K562 (cell line): ENCODE results near the gene CLNK. TPM values are rescaled to one million over a fixed set of nuclear protein-coding genes. Genes with fewer than 3 reads are reported as not detected.

Source experiments
- ATAC-seq: fragments of 200-7000 bp; cut with Tn5 transposase; 3 replicates; pipeline ENCODE4 v1.9.1; 2020; ENCODE audit warnings: moderate library complexity
- BruUV-seq: library from RNA; stranded (reverse); fragments of 400-500 nt; replicated peaks from 2 replicates; lab custom pipeline; 2021; lab: Mats Ljungman, UMichigan
- CTCF ChIA-PET: fragments of 300-600 bp; formaldehyde crosslinking; extraction: SDS; loops from one replicate; lab custom pipeline; 2021; ENCODE audit warnings: low intra/inter-chr PET ratio; lab: Yijun Ruan, JAX
- POLR2A ChIA-PET: fragments of 300-600, 350-650 bp; sonication (Branson Sonifier 250); formaldehyde crosslinking; extraction: SDS; loops from one replicate; lab custom pipeline; 2021; ENCODE audit warnings: antibody characterized with exemption, inconsistent platforms; lab: Yijun Ruan, JAX
- DNase-seq, 4 experiments: peaks; one replicate each; pipeline versions ENCODE4 v3.0.0 to v3.0.0-alpha.2; 2011 to 2018; ENCODE audit warnings: low spot score in 3 of 4, mixed read lengths in 3 of 4; ENCODE audit errors: extremely low read depth in 1 of 4
- FAIRE-seq: peaks from 2 replicates; lab custom pipeline; 2011; peaks lifted over from hg19 to GRCh38; lab: Jason Lieb, UNC
- H2AFZ ChIP-seq: 2 replicates; pipeline ENCODE4 v1.6.0; 2011; ENCODE audit warnings: low read depth, low read length, control low read depth, inconsistent platforms
- H3K27ac ChIP-seq: fragments of 200-600 bp; 3 replicates; pipeline ENCODE4 v1.8.0; 2011; ENCODE audit warnings: low read depth, mild to moderate bottlenecking, control low read depth, inconsistent platforms, low read length, moderate library complexity, mixed read lengths; ENCODE audit errors: extremely low read depth
- H3K27me3 ChIP-seq, 2 experiments: fragments of 300-600 bp in 1 of 2; 2 replicates in 1 of 2; 3 replicates in 1 of 2; pipeline versions ENCODE4 v1.6.0 to v1.8.0; 2011; ENCODE audit warnings: inconsistent platforms in 2 of 2, low read length in 2 of 2, mild to moderate bottlenecking in 1 of 2, mixed read lengths in 1 of 2, moderate library complexity in 1 of 2; ENCODE audit not compliant: control insufficient read depth in 2 of 2, insufficient read depth in 2 of 2
- H3K36me3 ChIP-seq: fragments of 300-600 bp; 3 replicates; pipeline ENCODE4 v1.8.0; 2011; ENCODE audit warnings: mild to moderate bottlenecking, low read length, inconsistent platforms; ENCODE audit not compliant: control insufficient read depth, insufficient read depth
- H3K4me1 ChIP-seq, 2 experiments: fragments of 200-600 bp in 1 of 2; replicated peaks in 1 of 2; 2 replicates in 1 of 2; 3 replicates in 1 of 2; pipeline versions ENCODE4 v1.5.1 to v1.8.0; 2011; ENCODE audit warnings: inconsistent platforms in 2 of 2, low read length in 2 of 2, mild to moderate bottlenecking in 1 of 2, mixed read lengths in 1 of 2, moderate library complexity in 1 of 2; ENCODE audit not compliant: control insufficient read depth in 2 of 2, insufficient read depth in 2 of 2
- H3K4me2 ChIP-seq: 2 replicates; pipeline ENCODE4 v1.6.1; 2011; ENCODE audit warnings: low read length, control low read depth, inconsistent platforms, mixed read lengths; ENCODE audit not compliant: insufficient read depth
- H3K4me3 ChIP-seq: fragments of 200-600 bp; sonication (generic), shearing (Covaris generic); 2 replicates; pipeline ENCODE4 v1.5.1; 2016; ENCODE audit warnings: control low read depth, inconsistent platforms
- H3K79me2 ChIP-seq: fragments of 200-600 bp; 3 replicates; pipeline ENCODE4 v1.8.0; 2011; ENCODE audit warnings: low read length, inconsistent platforms; ENCODE audit not compliant: control insufficient read depth, insufficient read depth
- H3K9ac ChIP-seq, 2 experiments: 2 replicates each; pipeline versions ENCODE4 v1.6.0 to v1.6.1; 2011; ENCODE audit warnings: low read depth in 2 of 2, low read length in 2 of 2, control low read depth in 1 of 2, inconsistent platforms in 1 of 2, mild to moderate bottlenecking in 1 of 2, mixed read lengths in 1 of 2; ENCODE audit not compliant: insufficient read depth in 1 of 2
- H3K9me1 ChIP-seq: one replicate; pipeline ENCODE4 v1.6.0; 2011; ENCODE audit warnings: inconsistent platforms, mild to moderate bottlenecking, low read length, moderate library complexity; ENCODE audit not compliant: control insufficient read depth, insufficient read depth
- H3K9me3 ChIP-seq: replicated peaks from 2 replicates; pipeline ENCODE4 v1.5.1; 2011; ENCODE audit warnings: low read depth, low read length, inconsistent platforms; ENCODE audit not compliant: control insufficient read depth, insufficient read depth
- H4K20me1 ChIP-seq: replicated peaks from 2 replicates; pipeline ENCODE4 v1.6.1; 2011; ENCODE audit warnings: low read length, inconsistent platforms, mixed read lengths; ENCODE audit not compliant: control insufficient read depth, insufficient read depth
- GATA2 ChIP-seq: sonication (generic); formaldehyde crosslinking; IDR thresholded peaks from 2 replicates; pipeline ENCODE4 v1.4.0; 2020; ENCODE audit warnings: mild to moderate bottlenecking, missing genetic modification reagents
- HBP1 ChIP-seq: fragments of 450-650 bp; formaldehyde crosslinking; IDR thresholded peaks from 2 replicates; pipeline ENCODE4 v1.4.0; 2022; ENCODE audit warnings: missing genetic modification characterization
- MTA3 ChIP-seq: fragments of 450-650 bp; formaldehyde crosslinking; IDR thresholded peaks from 2 replicates; pipeline ENCODE4 v1.6.1; 2017; ENCODE audit warnings: mild to moderate bottlenecking, borderline replicate concordance
- NELFE ChIP-seq: IDR thresholded peaks from 2 replicates; pipeline ENCODE4 v1.6.1; 2011; ENCODE audit warnings: mild to moderate bottlenecking; ENCODE audit not compliant: insufficient read depth, insufficient read length
- RBM25 ChIP-seq: fragments of 200-400 bp; formaldehyde crosslinking; IDR thresholded peaks from 2 replicates; pipeline ENCODE4 v1.6.1; 2018; ENCODE audit warnings: low read length, low read depth, moderate library complexity; ENCODE audit not compliant: severe bottlenecking
- SIN3A ChIP-seq, 2 experiments: fragments of 150-350 bp in 1 of 2; IDR thresholded peaks; 2 replicates each; pipeline ENCODE4 v1.6.1; 2011 to 2016; ENCODE audit warnings: borderline replicate concordance in 2 of 2, low read depth in 2 of 2, low read length in 2 of 2, mild to moderate bottlenecking in 2 of 2, moderate library complexity in 2 of 2; ENCODE audit not compliant: control insufficient read depth in 1 of 2
- SLC30A9 ChIP-seq: fragments of 250-450 bp; sonication (Bioruptor Pico); IDR thresholded peaks from 2 replicates; pipeline ENCODE4 v1.8.0; 2022; ENCODE audit warnings: mild to moderate bottlenecking, moderate library complexity
- SMARCA4 ChIP-seq: fragments of 450-650 bp; IDR thresholded peaks from 2 replicates; pipeline ENCODE4 v1.6.1; 2016
- SMARCC2 ChIP-seq: fragments of 450-650 bp; IDR thresholded peaks from 2 replicates; pipeline ENCODE4 v1.6.1; 2017; ENCODE audit warnings: antibody characterized with exemption, moderate library complexity, mild to moderate bottlenecking, low read depth
- ZNF324 ChIP-seq: fragments of 250-450 bp; sonication (Bioruptor Pico); IDR thresholded peaks from 2 replicates; pipeline ENCODE4 v1.4.0; 2020; ENCODE audit warnings: mild to moderate bottlenecking
- ZNF41 ChIP-seq: fragments of 250-450 bp; sonication (Bioruptor Pico); conservative IDR thresholded peaks from 2 replicates; pipeline ENCODE4 v1.4.0; 2020; ENCODE audit warnings: mild to moderate bottlenecking
- ZSCAN32 ChIP-seq: fragments of 450-650 bp; formaldehyde crosslinking; IDR thresholded peaks from 2 replicates; pipeline ENCODE4 v1.4.0; 2020; ENCODE audit warnings: mild to moderate bottlenecking, moderate library complexity
- WGBS: fragments of 100-300 bp; shearing (Covaris generic); methylation state at CpG from one replicate; pipeline ENCODE4 v1.1.6; 2016; ENCODE audit warnings: low coverage, mixed read lengths; ENCODE audit not compliant: insufficient coverage; ENCODE audit errors: missing lambda C conversion rate; 5-methylcytosine and 5-hydroxymethylcytosine counted together
- in situ Hi-C: fragments of 300-500 bp; cut with MboI; formaldehyde crosslinking; loops from 4 replicates; pipeline ENCODE4 v1.15.0; 2018; ENCODE audit warnings: inconsistent platforms, mixed read lengths
- intact Hi-C: fragments of 100-400 bp; cut with micrococcal nuclease; formaldehyde crosslinking; loops from 2 replicates; pipeline ENCODE4 v1.14.2; 2022
- polyA plus RNA-seq, 8 experiments: library from polyadenylated mRNA; depleted of rRNA in 4 of 8; stranded (reverse) in 5 of 8; unstranded in 3 of 8; fragments of >200 nt; fragmentation: Nextera tagmentation in 2 of 8; fragmentation: Illumina TruSeq in 1 of 8; extraction: Ambion mirVana in 2 of 8; extraction: Trizol in 1 of 8; gene quantifications; 2 replicates each; pipeline versions ENCODE4 v1.2.1 to v1.2.3, GENCODE V29; 2011 to 2014; ENCODE audit warnings: inconsistent platforms in 1 of 8, missing spikeins in 1 of 8
- total RNA-seq, 7 experiments: library from RNA; depleted of rRNA in 6 of 7; stranded (reverse); fragments of >200 nt in 6 of 7; fragmentation: Illumina TruSeq in 2 of 7; extraction: Trizol in 2 of 7; gene quantifications; 2 replicates each; pipeline versions ENCODE4 v1.2.1 to v1.2.3, GENCODE V29; 2011 to 2021; ENCODE audit warnings: low replicate concordance in 1 of 7
- TF ChIP-seq, protein P1 (sequence below), 2 experiments: fragments of 450-650 bp in 1 of 2; sonication (generic) in 1 of 2; formaldehyde crosslinking; conservative IDR thresholded peaks; 2 replicates each; pipeline versions ENCODE4 v1.4.0 to v1.8.1; 2020 to 2022; ENCODE audit warnings: mild to moderate bottlenecking in 1 of 2, missing genetic modification reagents in 1 of 2

Gene CLNK
- total and polyA plus RNA-seq, 9 of the 15 experiments (the other 6 are each of a cell fraction or from before 2014, with no cell fraction given): not detected

- H3K27ac ChIP-seq: no peak overlapping the region
- ChIA-PET POLR2A (no interaction called here), CTCF (no interaction called here)
- no TSS peak for BruUV-seq
- DNase-seq (no peak), FAIRE-seq (no peak), ATAC-seq (no peak)
- no peak overlapping the region for H2AFZ ChIP-seq
- H3K9ac ChIP-seq: no peak overlapping the region
- no peak overlapping the region for H3K4me2 ChIP-seq
- no peaks in the 10 kb centered on the region for H3K79me2 ChIP-seq
- H3K27me3 ChIP-seq: no peaks in the 10 kb centered on the region
- 2% methylated on average over 3 of the region's 3 CpGs for WGBS
- in situ Hi-C loops: no loop called here
- no peaks in the 10 kb centered on the region for H3K4me1 ChIP-seq
- TF ChIP-seq ZNF41 (CRISPR knock-in tag): no peak
- no peaks in the 10 kb centered on the region for H3K9me3 ChIP-seq
- no peaks in the 10 kb centered on the region for H3K9me1 ChIP-seq
- H3K36me3 ChIP-seq: no peaks in the 10 kb centered on the region
- no peak overlapping the region for H3K4me3 ChIP-seq
- intact Hi-C loops: no loop called here
- H4K20me1 ChIP-seq: no peaks in the 10 kb centered on the region
These were observed 3.5 kb upstream of the CLNK start for GRCh38 chr4:10688022-10688421.

GRCh38 chr4:10687526-10687925 lies 3.0 kb upstream of the CLNK start:
- Histone ChIP-seq H3K4me1 (no peaks in the 10 kb centered on the region), H4K20me1 (no peaks in the 10 kb centered on the region), H2AFZ (no peak overlapping the region), H3K27me3 (no peaks in the 10 kb centered on the region), H3K4me3 (no peak overlapping the region), H3K9me3 (no peaks in the 10 kb centered on the region), H3K9ac (no peak overlapping the region), H3K27ac (no peak overlapping the region), H3K4me2 (no peak overlapping the region), H3K36me3 (no peaks in the 10 kb centered on the region), H3K9me1 (no peaks in the 10 kb centered on the region), H3K79me2 (no peaks in the 10 kb centered on the region)
- BruUV-seq: no TSS peak
- 4% methylated on average over 4 of the region's 5 CpGs for WGBS
- in situ Hi-C loops (no loop called here), intact Hi-C loops (no loop called here)
- ATAC-seq (no peak), DNase-seq (no peak), FAIRE-seq (no peak)
- ChIA-PET CTCF (no interaction called here), POLR2A (no interaction called here)
- TF ChIP-seq GATA2 (CRISPR knock-in tag): no peak
- no peak for TF ChIP-seq SLC30A9
- TF ChIP-seq SMARCC2: no peak
- TF ChIP-seq ZSCAN32 (CRISPR knock-in tag): no peak
- TF ChIP-seq SMARCA4: no peak
- TF ChIP-seq HBP1 (CRISPR knock-in tag): no peak
- no peak for TF ChIP-seq NELFE
- TF ChIP-seq, protein P1, sequence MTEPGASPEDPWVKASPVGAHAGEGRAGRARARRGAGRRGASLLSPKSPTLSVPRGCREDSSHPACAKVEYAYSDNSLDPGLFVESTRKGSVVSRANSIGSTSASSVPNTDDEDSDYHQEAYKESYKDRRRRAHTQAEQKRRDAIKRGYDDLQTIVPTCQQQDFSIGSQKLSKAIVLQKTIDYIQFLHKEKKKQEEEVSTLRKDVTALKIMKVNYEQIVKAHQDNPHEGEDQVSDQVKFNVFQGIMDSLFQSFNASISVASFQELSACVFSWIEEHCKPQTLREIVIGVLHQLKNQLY (CRISPR knock-in tag; conservative IDR thresholded peaks at IDR 0.05): no peak
- TF ChIP-seq ZNF324 (CRISPR knock-in tag): no peak
- TF ChIP-seq SIN3A (IDR thresholded peaks at IDR 0.05; ENCODE audit: borderline replicate concordance in 2 of 2, control insufficient read depth in 1 of 2, low read depth in 2 of 2, low read length in 2 of 2): no peak
- TF ChIP-seq MTA3: no peak
- no peak for TF ChIP-seq RBM25
